ENCODE data around the gene CLDN6.
A peak's percentile ranks its signal among the peaks of the same experiment; 100 is the strongest.

The CLDN6 gene

GRCh38 chr16:3029491-3030221 lies 11.7 kb upstream of the CLDN6 start:
- H3K36me3 ChIP-seq (replicated peaks): peaks cover 7% of the 10 kb centered on the region
- no peak for DNase-seq
- peaks cover 41% of the 10 kb centered on the region for H3K27me3 ChIP-seq (replicated peaks)
- TF ChIP-seq CTCF (IDR thresholded peaks at IDR 0.05; ENCODE audit: low read depth, low read length, missing control alignments): no peak
- no peak overlapping the region for H3K27ac ChIP-seq
- H3K4me3 ChIP-seq (ENCODE audit: low read depth, low read length): no peak overlapping the region
- in situ Hi-C loops (cut with HindIII; ENCODE audit: low pct_ligation_motif_present, low sequenced_read_pairs): no loop called here

GRCh38 chr16:3028716-3029319 lies 10.8 kb upstream of the CLDN6 start:
- no peak for TF ChIP-seq CTCF (IDR thresholded peaks at IDR 0.05; ENCODE audit: low read depth, low read length, missing control alignments)
- in situ Hi-C loops (cut with HindIII; ENCODE audit: low pct_ligation_motif_present, low sequenced_read_pairs): no loop called here
- Histone ChIP-seq H3K36me3 (replicated peaks) (peaks cover 7% of the 10 kb centered on the region), H3K27ac (no peak overlapping the region), H3K4me3 (ENCODE audit: low read depth, low read length) (no peak overlapping the region), H3K27me3 (replicated peaks) (peaks cover 35% of the 10 kb centered on the region)
- no peak for DNase-seq

GRCh38 chr16:3027983-3028715 lies 10.2 kb upstream of the CLDN6 start:
- Histone ChIP-seq H3K36me3 (replicated peaks) (peaks cover 7% of the 10 kb centered on the region), H3K4me3 (ENCODE audit: low read depth, low read length) (no peak overlapping the region), H3K27ac (no peak overlapping the region), H3K27me3 (replicated peaks) (peaks cover 29% of the 10 kb centered on the region)
- TF ChIP-seq CTCF (IDR thresholded peaks at IDR 0.05; ENCODE audit: low read depth, low read length, missing control alignments): peak; percentile 80
- in situ Hi-C loops (cut with HindIII; ENCODE audit: low pct_ligation_motif_present, low sequenced_read_pairs): no loop called here
- peak; percentile 45 for DNase-seq

GRCh38 chr16:3027489-3027795 lies 9.5 kb upstream of the CLDN6 start:
- Histone ChIP-seq H3K27ac (no peak overlapping the region), H3K27me3 (replicated peaks) (peaks cover 22% of the 10 kb centered on the region), H3K36me3 (replicated peaks) (peaks cover 13% of the 10 kb centered on the region), H3K4me3 (ENCODE audit: low read depth, low read length) (no peak overlapping the region)
- in situ Hi-C loops (cut with HindIII; ENCODE audit: low pct_ligation_motif_present, low sequenced_read_pairs): no loop called here
- no peak for DNase-seq
- TF ChIP-seq CTCF (IDR thresholded peaks at IDR 0.05; ENCODE audit: low read depth, low read length, missing control alignments): no peak

- H3K27ac ChIP-seq: no peak overlapping the region
- no peak for TF ChIP-seq CTCF (IDR thresholded peaks at IDR 0.05; ENCODE audit: low read depth, low read length, missing control alignments)
- peaks cover 15% of the 10 kb centered on the region for H3K36me3 ChIP-seq (replicated peaks)
- in situ Hi-C loops (cut with HindIII; ENCODE audit: low pct_ligation_motif_present, low sequenced_read_pairs): no loop called here
- DNase-seq: no peak
- H3K27me3 ChIP-seq (replicated peaks): peaks cover 17% of the 10 kb centered on the region
- no peak overlapping the region for H3K4me3 ChIP-seq (ENCODE audit: low read depth, low read length)
Observed at GRCh38 chr16:3026609-3027488, 8.9 kb upstream of the CLDN6 start.
